T-helper 9 cell (primary cell): ENCODE data around the gene DGKZ.
A peak's percentile ranks its signal among the peaks of the same experiment; 100 is the strongest.

ENCODE experiments used
- DNase-seq: peaks from one replicate; pipeline ENCODE4 v3.0.0-alpha.2; 2020

DGKZ gene

GRCh38 chr11:46345881-46346484 lies 1.3 kb upstream of the DGKZ start:
- no peak for DNase-seq

- no peak for DNase-seq
These were observed 511 bp downstream of the DGKZ start for GRCh38 chr11:46347637-46348311.

- DNase-seq: no peak
These were observed 1.5 kb downstream of the DGKZ start for GRCh38 chr11:46348566-46349401.

- DNase-seq: no peak
These were observed 3.4 kb downstream of the DGKZ start for GRCh38 chr11:46350695-46351094.

GRCh38 chr11:46351148-46351547 lies 3.9 kb downstream of the DGKZ start:
- no peak for DNase-seq

- no peak for DNase-seq
These were observed 4.3 kb downstream of the DGKZ start for GRCh38 chr11:46351606-46352005.

GRCh38 chr11:46352063-46352841 lies 5.0 kb downstream of the DGKZ start:
- peak; percentile 76 for DNase-seq

- DNase-seq: no peak
These were observed 6.4 kb downstream of the DGKZ start for GRCh38 chr11:46353698-46354097.

GRCh38 chr11:46356924-46357482 lies 9.7 kb downstream of the DGKZ start:
- no peak for DNase-seq

- DNase-seq: no peak
These were observed 10.2 kb downstream of the DGKZ start for GRCh38 chr11:46357483-46357936.

GRCh38 chr11:46359953-46360352 lies 12.7 kb downstream of the DGKZ start:
- DNase-seq: no peak

- DNase-seq: no peak
These were observed 13.6 kb downstream of the DGKZ start for GRCh38 chr11:46360878-46361277.

- DNase-seq: no peak
These were observed 14.3 kb downstream of the DGKZ start for GRCh38 chr11:46361283-46362155.

GRCh38 chr11:46362156-46363030 lies 15.1 kb downstream of the DGKZ start:
- DNase-seq: no peak

- no peak for DNase-seq
These were observed 15.8 kb downstream of the DGKZ start for GRCh38 chr11:46363031-46363407.

- DNase-seq: no peak
These were observed 16.3 kb downstream of the DGKZ start for GRCh38 chr11:46363455-46364005.

- no peak for DNase-seq
These were observed 16.8 kb downstream of the DGKZ start for GRCh38 chr11:46364056-46364455.

GRCh38 chr11:46364791-46365190 lies 17.5 kb downstream of the DGKZ start:
- DNase-seq: no peak

- no peak for DNase-seq
These were observed 19.0 kb downstream of the DGKZ start for GRCh38 chr11:46366260-46366659.

GRCh38 chr11:46366661-46367161 lies 19.4 kb downstream of the DGKZ start:
- DNase-seq: no peak
